HG02943 (cell line): Measurements from ENCODE around the gene SH2D3A.
A peak's percentile ranks its signal among the peaks of the same experiment; 100 is the strongest.

Experiments used
- ATAC-seq: cut with Tn5 transposase; IDR thresholded peaks from one replicate; pipeline ENCODE4 v1.9.1; 2021; ENCODE audit warnings: mild to moderate bottlenecking, low read depth, moderate library complexity; ENCODE audit not compliant: unreplicated experiment

The SH2D3A gene

GRCh38 chr19:6738787-6739389, 28.3 kb downstream of the SH2D3A start:
- no peak for ATAC-seq

GRCh38 chr19:6737873-6738786, 29.1 kb downstream of the SH2D3A start:
- no peak for ATAC-seq

- peak; percentile 60 for ATAC-seq
Observed at GRCh38 chr19:6737284-6737872, 29.9 kb downstream of the SH2D3A start, which contains the start of gene GPR108. TSS of gene GPR108 (minus strand) at chr19:6737580. CDS start at chr19:6737576, 4 bp downstream.

GRCh38 chr19:6736917-6737283, 30.3 kb downstream of the SH2D3A start:
- no peak for ATAC-seq

- ATAC-seq, result no peak
Observed at GRCh38 chr19:6736169-6736916, 30.9 kb downstream of the SH2D3A start.

GRCh38 chr19:6735181-6735911, 31.9 kb downstream of the SH2D3A start:
- ATAC-seq, result no peak

GRCh38 chr19:6734096-6734696, 33.0 kb downstream of the SH2D3A start:
- no peak for ATAC-seq

GRCh38 chr19:6733338-6734095, 33.7 kb downstream of the SH2D3A start:
- ATAC-seq, result no peak

GRCh38 chr19:6732803-6733337, 34.4 kb downstream of the SH2D3A start:
- ATAC-seq, result no peak

- ATAC-seq, result no peak
Observed at GRCh38 chr19:6731822-6732221, 35.4 kb downstream of the SH2D3A start.

- ATAC-seq, result no peak
Observed at GRCh38 chr19:6730941-6731670, 36.1 kb downstream of the SH2D3A start.

GRCh38 chr19:6730153-6730804, 37.0 kb downstream of the SH2D3A start:
- ATAC-seq, result no peak

- no peak for ATAC-seq
Observed at GRCh38 chr19:6729573-6730152, 37.6 kb downstream of the SH2D3A start.

- ATAC-seq, result no peak
Observed at GRCh38 chr19:6728346-6728745, 38.9 kb downstream of the SH2D3A start.

- no peak for ATAC-seq
Observed at GRCh38 chr19:6725513-6726231, 41.6 kb downstream of the SH2D3A start.

- no peak for ATAC-seq
Observed at GRCh38 chr19:6724631-6725492, 42.4 kb downstream of the SH2D3A start.
